T1000 (cell line): Measurements from ENCODE around the gene FRS3.
"Not testable (repeated sequence)": the region's sequence is repeated elsewhere in the genome, so short reads cannot be mapped to it uniquely, and the experiment has no call there.

Experiments
- DNase-seq: peaks from one replicate; lab custom pipeline; 2025; ENCODE audit warnings: mixed read lengths; lab: John Stamatoyannopoulos, UW

The FRS3 gene

DNA sequence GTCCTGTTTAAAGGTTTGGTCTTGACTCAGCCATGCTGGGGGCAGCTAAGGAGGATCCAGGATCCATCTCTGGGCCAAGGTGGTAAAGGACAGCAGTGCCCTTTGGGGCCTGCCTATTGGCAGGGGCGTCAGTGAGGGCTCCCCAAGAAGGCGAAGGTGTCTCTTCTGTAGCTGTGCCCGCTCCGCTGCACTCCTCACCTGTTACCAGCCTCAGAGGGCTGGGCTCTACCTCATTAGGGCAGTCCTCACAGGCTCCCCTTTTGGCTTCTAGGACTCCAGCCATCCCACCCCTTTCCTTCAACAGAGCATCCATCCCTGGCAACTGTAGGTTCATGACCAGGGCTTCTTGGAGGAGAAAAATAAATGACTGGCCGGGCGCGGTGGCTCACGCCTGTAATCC lies 10.3 kb downstream of the FRS3 start:
- DNase-seq: no peak

DNA sequence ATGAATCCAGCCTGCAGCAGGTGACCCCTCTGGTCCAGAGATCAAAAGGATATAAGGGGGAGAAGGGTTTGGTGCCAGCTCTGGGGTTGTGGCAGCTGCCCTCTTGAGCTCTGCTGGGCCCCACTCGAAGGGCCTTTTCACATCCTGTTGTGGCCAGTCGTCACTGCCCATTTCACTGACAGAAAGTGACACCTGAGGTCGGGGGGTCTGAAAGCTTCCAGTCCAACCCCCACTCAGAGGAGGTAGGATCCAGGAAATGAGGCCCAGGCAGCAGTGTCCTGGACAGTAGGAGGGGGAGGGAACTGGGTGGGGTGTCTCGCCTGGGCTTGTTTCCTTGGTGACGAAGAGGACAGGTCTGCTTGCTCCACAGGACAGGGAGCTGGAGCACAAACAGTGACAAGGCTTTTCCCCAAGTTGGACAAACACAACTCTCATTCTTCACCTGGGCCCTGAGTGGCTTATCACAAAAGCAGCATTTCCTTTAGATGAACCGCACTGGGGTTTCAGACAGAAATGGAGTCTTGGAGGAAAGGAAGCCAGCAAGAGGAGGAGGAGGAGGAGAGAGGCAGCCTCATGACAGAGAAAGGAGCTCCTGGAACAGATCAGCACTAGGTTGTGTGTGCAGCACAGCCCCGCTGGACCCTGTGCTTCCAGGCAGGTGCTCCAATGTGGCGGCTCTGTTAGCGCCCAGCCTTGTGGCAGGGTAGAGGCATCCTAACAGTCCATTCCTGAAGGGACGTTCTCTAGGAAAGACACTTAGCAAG lies 11.0 kb downstream of the FRS3 start:
- DNase-seq: no peak

- peak; percentile 88 for DNase-seq
These were observed 12.4 kb downstream of the FRS3 start for GRCh38 chr6:41767112-41767833.

DNA sequence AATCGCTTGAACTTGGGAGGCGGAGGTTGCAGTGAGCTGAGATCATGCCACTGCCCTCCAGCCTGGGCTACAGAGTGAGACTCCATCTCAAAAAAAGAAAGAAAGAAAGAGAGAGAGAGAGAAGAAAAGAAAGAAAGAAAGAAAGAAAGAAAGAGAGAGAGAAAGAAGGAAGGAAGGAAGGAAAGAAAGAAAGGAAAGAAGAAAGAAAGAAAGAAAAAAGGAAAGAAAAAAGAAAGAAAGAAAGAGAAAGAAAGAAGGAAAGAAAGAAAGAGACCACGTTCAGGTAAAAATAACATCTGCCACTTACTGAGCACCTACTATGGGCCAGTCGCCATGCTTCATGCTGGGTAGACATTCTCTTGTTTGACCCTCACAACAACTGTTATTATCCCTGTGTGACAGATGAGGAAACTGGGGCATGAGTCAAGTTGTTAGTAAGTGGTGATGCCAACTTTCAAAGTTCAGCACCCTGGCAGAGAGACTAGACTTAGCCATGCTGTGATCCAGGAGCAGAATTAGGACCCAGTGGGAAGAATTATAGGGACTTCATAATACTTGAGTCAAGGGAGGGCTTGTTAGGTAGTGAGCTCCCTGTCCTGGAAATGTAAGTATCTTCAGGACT lies 13.5 kb downstream of the FRS3 start:
- DNase-seq: not testable (repeated sequence)

DNA sequence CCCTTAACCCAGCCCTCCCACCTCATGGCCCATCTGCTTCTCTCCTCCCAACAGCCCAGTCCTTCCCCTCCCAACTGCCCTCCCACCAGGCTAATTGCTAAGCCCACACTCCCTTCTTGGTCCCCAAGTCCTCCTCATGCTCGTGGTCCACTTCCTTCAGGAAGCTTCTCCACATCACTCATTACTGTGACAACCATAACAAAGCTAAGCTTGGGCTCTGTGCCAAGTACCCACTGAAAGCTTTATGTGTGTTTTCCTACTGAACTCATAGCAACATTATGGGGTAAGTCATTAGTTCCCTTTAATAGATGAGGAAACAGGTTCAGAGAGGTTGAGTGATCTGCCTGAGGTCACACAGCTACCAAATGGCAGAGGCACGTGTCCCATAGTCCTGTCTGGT lies 16.2 kb downstream of the FRS3 start:
- DNase-seq: no peak

DNA sequence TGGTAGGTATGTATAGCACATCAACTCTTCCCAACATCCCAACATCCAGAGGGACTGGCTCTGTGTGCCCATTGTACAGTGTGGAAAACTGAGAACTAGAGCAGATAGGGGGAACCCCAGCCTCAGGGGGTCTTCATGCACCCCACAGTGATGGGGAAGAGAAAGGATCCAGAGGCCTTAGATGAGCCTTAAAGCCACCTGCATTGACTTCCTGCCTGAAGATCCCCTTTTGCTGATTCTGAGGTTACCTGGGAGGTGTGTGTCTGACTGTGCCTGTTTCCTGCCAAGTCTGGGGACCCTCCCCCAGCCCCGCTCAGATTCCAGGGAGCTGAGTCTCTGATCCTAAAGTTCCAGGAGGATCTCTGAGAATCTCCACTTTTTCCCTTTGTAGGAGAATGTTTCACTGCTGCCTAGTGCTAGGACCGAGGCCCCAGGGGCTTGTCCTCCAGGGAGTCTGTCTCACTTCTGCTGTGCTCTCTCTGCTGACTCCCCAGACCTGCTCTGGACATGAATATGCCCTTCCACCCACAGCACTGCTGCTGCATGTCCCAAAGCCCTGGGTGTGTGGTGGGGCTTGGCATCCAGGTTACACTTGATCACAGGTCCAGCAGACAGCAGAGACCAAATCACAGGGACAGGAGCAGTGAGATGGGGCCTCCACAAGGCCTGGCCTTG lies 19.7 kb downstream of the FRS3 start:
- DNase-seq: no peak

- no peak for DNase-seq
These were observed 20.4 kb downstream of the FRS3 start for GRCh38 chr6:41759106-41759904.

DNA sequence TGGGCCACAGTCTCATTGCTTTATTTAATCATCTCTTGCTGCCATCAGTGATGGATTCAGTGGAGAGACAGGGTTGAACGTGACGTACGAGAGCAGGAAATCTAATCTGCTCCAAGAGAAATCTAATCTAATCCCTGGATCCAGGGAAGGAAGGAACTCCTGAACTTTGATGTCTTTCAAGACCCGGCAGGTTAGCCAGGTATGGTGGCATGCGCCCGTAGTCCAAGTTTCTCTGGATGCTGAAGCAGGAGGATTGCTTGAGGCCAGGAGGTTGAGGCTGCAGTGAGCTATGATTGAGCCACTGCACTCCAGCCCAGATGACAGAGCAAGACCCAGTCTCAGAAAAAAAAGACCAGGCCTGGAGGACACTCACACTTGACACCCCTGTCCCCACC lies 21.1 kb downstream of the FRS3 start:
- DNase-seq: no peak

- DNase-seq: no peak
These were observed 21.6 kb downstream of the FRS3 start for GRCh38 chr6:41757931-41758640.

GRCh38 chr6:41757271-41757670 lies 22.4 kb downstream of the FRS3 start:
- DNase-seq: no peak

GRCh38 chr6:41756354-41756753 lies 23.3 kb downstream of the FRS3 start:
- no peak for DNase-seq

DNA sequence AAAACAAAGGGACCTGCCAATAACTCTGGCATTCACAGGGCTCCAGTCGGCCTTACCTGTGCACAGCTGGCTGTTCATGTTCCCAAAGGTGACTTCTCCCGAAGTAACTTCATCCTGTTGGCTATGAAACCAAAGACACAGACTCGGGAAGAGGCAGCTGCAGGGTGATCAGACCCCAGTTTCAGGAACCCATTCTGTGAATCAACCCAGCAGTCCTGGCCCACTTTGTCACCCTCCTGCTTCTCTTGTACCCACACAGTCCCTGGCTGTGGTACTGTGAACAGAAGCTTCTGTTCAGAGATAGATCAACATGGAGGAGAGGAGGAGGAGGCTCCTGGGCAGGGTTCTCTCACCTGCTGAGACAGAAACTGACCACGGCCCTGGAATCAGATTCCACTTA lies 23.8 kb downstream of the FRS3 start:
- DNase-seq: no peak

GRCh38 chr6:41750374-41750773 lies 29.3 kb downstream of the FRS3 start:
- no peak for DNase-seq

- DNase-seq: no peak
These were observed 31.2 kb downstream of the FRS3 start for GRCh38 chr6:41748542-41748941.

DNA sequence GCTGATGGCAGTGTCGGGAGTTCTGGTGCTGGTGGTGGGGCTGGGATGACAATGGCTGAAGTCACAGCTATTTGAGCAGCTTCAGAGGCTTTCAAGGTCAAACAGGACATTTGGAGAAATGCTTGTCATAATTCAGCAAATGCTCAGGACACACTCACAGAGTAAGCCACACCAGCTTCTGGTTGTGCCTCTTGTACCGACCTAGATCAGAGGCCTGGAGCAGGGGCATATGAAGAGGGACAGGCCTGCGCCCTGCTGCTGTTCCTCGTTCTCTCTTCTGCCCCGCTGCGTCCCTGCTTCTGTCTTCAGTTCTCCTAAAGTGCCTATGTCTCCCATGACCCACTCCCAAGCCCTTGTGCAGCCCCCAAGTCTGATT lies 31.6 kb downstream of the FRS3 start:
- DNase-seq: no peak

- no peak for DNase-seq
These were observed 32.2 kb downstream of the FRS3 start, which contains the start of gene PGC for GRCh38 chr6:41747256-41748101. PGC (minus strand) TSS chr6:41747397; CDS start chr6:41747334, 63 bp downstream.

DNA sequence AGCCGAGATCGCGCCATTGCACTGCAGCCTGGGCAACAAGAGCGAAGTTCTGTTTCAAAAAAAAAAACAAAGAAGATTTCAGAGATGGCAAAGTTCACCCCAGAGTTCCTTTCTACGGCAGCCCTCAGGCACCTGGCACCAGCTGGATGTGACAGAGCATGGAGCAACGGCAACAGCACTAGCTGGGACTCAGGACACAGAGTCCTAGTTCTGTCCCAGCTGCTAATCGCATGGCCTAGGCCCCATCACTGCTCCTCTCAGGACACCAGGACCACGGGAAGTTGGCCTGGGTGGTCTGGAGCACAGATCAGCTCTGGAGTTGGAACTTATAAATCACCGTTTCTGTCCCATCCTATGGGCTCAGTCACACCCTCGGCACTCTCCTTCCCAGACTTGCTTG lies 33.6 kb downstream of the FRS3 start:
- no peak for DNase-seq

GRCh38 chr6:41744236-41744787 lies 35.4 kb downstream of the FRS3 start:
- DNase-seq: no peak

- no peak for DNase-seq
These were observed 36.1 kb downstream of the FRS3 start for GRCh38 chr6:41743406-41744235.
